ENCODE measurements around the gene C1QTNF8.

The C1QTNF8 gene

DNA sequence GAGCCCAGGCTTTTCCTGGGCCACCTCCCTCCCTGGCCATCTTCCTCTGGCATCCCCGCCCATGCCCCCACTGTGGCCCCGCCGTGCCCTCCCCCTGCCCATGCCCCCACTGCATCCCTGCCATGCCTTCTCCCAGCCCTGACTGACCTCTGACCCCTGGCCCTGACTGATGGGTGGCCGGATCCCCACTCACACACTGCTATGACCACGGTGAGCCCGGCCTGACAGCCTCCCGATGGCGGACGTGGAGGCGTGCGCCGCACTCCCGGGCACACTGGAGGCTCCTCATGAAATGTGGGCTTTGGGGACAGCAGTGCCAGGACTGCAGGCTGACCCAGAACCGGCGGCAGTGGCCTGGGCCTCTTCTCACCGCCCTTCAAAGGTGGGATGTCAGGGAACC, 10.6 kb upstream of the C1QTNF8 start:
- no peak overlapping the region for H3K4me2 ChIP-seq (ENCODE audit: low read length)
- H3K9me3 ChIP-seq (ENCODE audit: low read length), result no peaks in the 10 kb centered on the region
- H3K9me2 ChIP-seq (ENCODE audit: low read depth, low read length), result no peaks in the 10 kb centered on the region
- no peaks in the 10 kb centered on the region for H3K79me2 ChIP-seq (ENCODE audit: insufficient read depth, low read length)
- H3K36me3 ChIP-seq (ENCODE audit: insufficient read depth, low read length), result no peaks in the 10 kb centered on the region
- H4K20me1 ChIP-seq (ENCODE audit: insufficient read depth, low read length), result no peaks in the 10 kb centered on the region
- H3K9ac ChIP-seq (ENCODE audit: low read length), result no peak overlapping the region
- no peak overlapping the region for H3K4me3 ChIP-seq (ENCODE audit: low read depth, low read length, poor library complexity, severe bottlenecking)
- no peak overlapping the region for H3K27ac ChIP-seq (ENCODE audit: low read depth, low read length, poor library complexity, severe bottlenecking)
- no peak overlapping the region for H2AFZ ChIP-seq (ENCODE audit: low read length)
- H3F3A ChIP-seq (ENCODE audit: insufficient read depth, low read length), result no peaks in the 10 kb centered on the region
- H3K4me1 ChIP-seq (ENCODE audit: insufficient read depth, low read length, severe bottlenecking), result no peaks in the 10 kb centered on the region
- TF ChIP-seq, protein P1, sequence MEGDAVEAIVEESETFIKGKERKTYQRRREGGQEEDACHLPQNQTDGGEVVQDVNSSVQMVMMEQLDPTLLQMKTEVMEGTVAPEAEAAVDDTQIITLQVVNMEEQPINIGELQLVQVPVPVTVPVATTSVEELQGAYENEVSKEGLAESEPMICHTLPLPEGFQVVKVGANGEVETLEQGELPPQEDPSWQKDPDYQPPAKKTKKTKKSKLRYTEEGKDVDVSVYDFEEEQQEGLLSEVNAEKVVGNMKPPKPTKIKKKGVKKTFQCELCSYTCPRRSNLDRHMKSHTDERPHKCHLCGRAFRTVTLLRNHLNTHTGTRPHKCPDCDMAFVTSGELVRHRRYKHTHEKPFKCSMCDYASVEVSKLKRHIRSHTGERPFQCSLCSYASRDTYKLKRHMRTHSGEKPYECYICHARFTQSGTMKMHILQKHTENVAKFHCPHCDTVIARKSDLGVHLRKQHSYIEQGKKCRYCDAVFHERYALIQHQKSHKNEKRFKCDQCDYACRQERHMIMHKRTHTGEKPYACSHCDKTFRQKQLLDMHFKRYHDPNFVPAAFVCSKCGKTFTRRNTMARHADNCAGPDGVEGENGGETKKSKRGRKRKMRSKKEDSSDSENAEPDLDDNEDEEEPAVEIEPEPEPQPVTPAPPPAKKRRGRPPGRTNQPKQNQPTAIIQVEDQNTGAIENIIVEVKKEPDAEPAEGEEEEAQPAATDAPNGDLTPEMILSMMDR (IDR thresholded peaks at IDR 0.05; ENCODE audit: low read length), result no peak
- TF ChIP-seq EZH2 (IDR thresholded peaks at IDR 0.05; ENCODE audit: borderline replicate concordance, low read length), result no peak
- 0 out of 2 replicates have a peak, but pooled peaks cover 5% of the 10 kb centered on the region for H3K27me3 ChIP-seq (ENCODE audit: insufficient read depth, low read length)

DNA sequence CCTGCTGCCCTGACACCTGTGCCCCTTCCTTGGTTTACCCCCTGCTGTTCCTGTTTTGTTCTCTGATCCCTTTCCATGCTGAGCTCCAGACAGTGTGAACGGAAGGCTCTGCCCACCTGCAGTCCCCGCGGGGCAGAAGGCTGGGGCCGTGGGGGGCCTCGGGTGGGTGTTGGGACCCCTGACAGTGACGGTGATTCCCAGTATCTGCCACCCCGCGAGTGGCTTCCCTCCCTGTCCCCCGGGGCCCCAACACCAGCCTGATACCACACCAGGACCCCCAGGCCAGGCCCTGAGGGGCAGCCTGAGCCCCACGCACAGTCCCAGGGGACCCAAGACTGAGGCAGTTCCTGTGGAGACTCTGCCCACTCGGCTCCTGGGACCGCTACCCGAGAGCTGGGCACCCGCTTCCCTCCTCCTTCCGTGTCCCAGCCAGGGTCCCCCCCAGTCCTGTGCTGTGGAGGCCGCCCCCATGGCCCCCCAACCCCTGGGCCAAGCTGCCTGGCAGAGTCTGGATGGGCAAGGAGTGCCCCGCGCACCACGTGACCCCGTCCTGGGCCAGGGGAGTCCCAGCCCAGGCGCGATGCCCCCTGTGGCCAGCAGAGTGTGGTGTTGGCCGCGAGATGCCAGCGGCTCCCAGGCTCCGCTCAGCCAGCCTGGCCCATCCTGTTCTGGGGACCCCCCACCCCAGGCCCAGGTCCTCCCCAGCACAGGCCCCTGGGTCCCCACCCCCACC, 10.0 kb upstream of the C1QTNF8 start:
- Histone ChIP-seq H3K9me2 (ENCODE audit: low read depth, low read length) (no peaks in the 10 kb centered on the region), H3K4me1 (ENCODE audit: insufficient read depth, low read length, severe bottlenecking) (no peaks in the 10 kb centered on the region), H3K9ac (ENCODE audit: low read length) (no peak overlapping the region)

DNA sequence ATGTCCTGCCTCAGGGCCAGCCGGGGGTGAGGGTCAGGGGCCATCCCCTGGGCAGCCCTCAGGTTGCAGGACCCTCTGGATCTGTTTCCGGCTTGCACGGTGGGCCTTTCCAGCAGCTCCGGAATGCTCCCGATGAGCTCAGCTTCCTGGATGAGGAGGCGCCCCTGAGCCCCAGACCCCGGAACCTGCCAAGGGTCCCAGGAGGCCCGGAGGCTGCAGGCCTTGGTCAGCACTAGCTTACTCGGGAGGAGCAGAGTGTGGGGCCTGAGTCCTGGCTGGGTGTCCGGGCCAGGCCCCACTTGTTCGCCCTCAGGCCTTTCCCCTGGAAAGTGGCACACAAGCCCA, 7.6 kb upstream of the C1QTNF8 start:
- TF ChIP-seq, protein P1 (IDR thresholded peaks at IDR 0.05; ENCODE audit: low read length), result no peak
- no peak for TF ChIP-seq EZH2 (IDR thresholded peaks at IDR 0.05; ENCODE audit: borderline replicate concordance, low read length)
- Histone ChIP-seq H3K9me2 (ENCODE audit: low read depth, low read length) (no peaks in the 10 kb centered on the region), H3K9ac (ENCODE audit: low read length) (no peak overlapping the region), H3K36me3 (ENCODE audit: insufficient read depth, low read length) (no peaks in the 10 kb centered on the region), H3K27ac (ENCODE audit: low read depth, low read length, poor library complexity, severe bottlenecking) (no peak overlapping the region), H4K20me1 (ENCODE audit: insufficient read depth, low read length) (no peaks in the 10 kb centered on the region), H2AFZ (ENCODE audit: low read length) (no peak overlapping the region), H3K4me1 (ENCODE audit: insufficient read depth, low read length, severe bottlenecking) (no peaks in the 10 kb centered on the region), H3K27me3 (ENCODE audit: insufficient read depth, low read length) (no peaks in the 10 kb centered on the region), H3K4me3 (ENCODE audit: low read depth, low read length, poor library complexity, severe bottlenecking) (no peak overlapping the region), H3K9me3 (ENCODE audit: low read length) (no peaks in the 10 kb centered on the region), H3K79me2 (ENCODE audit: insufficient read depth, low read length) (no peaks in the 10 kb centered on the region), H3F3A (ENCODE audit: insufficient read depth, low read length) (no peaks in the 10 kb centered on the region), H3K4me2 (ENCODE audit: low read length) (no peak overlapping the region)

More for the DNA sequence above, 10.0 kb upstream of the C1QTNF8 start:
- Histone ChIP-seq H4K20me1 (ENCODE audit: insufficient read depth, low read length) (no peaks in the 10 kb centered on the region), H3K4me2 (ENCODE audit: low read length) (no peak overlapping the region), H3K79me2 (ENCODE audit: insufficient read depth, low read length) (no peaks in the 10 kb centered on the region), H3K27me3 (ENCODE audit: insufficient read depth, low read length) (0 out of 2 replicates have a peak, but pooled peaks cover 5% of the 10 kb centered on the region), H3K9me3 (ENCODE audit: low read length) (no peaks in the 10 kb centered on the region), H3K4me3 (ENCODE audit: low read depth, low read length, poor library complexity, severe bottlenecking) (no peak overlapping the region), H3K36me3 (ENCODE audit: insufficient read depth, low read length) (no peaks in the 10 kb centered on the region), H3K27ac (ENCODE audit: low read depth, low read length, poor library complexity, severe bottlenecking) (no peak overlapping the region), H2AFZ (ENCODE audit: low read length) (no peak overlapping the region), H3F3A (ENCODE audit: insufficient read depth, low read length) (no peaks in the 10 kb centered on the region)
- TF ChIP-seq, protein P1 (IDR thresholded peaks at IDR 0.05; ENCODE audit: low read length), result peak; percentile 19; the same call in 1 of the 2 replicates
- TF ChIP-seq EZH2 (IDR thresholded peaks at IDR 0.05; ENCODE audit: borderline replicate concordance, low read length), result no peak

All from OCI-LY1 (cell line).